GM21619 (cell line): Measurements from ENCODE around the gene RTEL1.
"Not testable (repeated sequence)": the region's sequence is repeated elsewhere in the genome, so short reads cannot be mapped to it uniquely, and the experiment has no call there.

Experiments used
- ATAC-seq: cut with Tn5 transposase; IDR thresholded peaks from one replicate; pipeline ENCODE4 v1.9.1; 2021; ENCODE audit not compliant: unreplicated experiment

The RTEL1 gene

DNA sequence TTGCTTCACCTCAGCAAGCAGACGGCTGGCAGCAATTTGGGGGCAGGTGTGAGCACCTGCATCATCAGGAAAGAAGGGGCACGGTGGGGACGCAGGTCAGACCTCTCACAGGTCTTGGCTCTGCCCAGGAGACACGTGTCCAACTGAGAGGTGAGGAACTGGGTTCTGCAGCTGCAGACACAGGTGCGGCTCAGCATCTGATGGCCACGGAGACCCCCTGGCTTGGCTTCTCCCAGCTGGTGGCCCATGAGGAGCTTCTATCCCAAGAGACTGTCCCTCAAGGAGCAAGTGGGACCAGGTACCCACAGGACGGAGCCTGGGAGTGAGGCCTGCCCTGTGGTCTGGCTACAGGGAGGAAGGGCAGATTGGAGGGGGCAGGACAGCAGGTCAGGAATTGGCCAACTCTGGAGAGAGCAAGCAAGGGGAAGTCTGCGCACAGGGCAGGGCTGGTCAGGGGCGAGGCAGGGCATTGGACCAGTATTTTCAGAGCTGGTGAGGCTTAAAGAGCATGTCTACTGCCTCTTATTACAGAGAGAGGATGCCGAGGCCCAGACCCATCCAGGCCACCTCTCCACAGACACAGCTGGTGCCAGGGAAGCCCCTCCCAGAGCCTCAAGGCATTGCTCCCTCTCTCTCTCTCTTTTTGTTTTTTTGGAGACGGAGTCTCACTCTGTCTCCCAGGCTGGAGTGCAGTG lies 9.1 kb upstream of the RTEL1 start:
- no peak for ATAC-seq

DNA sequence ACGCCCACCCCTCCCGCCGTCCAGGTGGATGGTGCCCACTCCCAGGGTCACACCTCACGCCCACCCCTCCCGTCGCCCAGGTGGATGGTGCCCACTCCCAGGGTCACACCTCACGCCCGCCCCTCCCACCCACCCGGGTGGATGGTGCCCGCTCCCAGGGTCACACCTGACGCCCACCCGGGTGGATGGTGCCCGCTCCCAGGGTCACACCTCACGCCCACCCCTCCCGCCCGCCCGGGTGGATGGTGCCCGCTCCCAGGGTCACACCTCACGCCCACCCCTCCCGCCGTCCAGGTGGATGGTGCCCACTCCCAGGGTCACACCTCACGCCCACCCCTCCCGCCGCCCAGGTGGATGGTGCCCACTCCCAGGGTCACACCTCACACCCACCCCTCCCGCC lies 7.6 kb upstream of the RTEL1 start:
- ATAC-seq, result not testable (repeated sequence)

DNA sequence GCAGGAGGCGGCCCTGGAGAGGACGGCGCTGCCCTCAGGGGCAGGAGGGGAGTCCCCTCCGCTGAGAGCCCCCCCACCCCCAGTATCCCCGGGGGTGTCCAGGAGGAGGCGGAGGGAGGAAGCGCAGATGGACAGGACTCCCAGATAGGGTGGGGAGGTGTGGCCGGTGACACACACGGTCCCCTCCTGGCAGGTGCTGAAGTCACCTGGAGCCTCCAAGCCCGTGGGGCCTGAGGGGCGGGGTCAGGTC lies 6.2 kb upstream of the RTEL1 start:
- ATAC-seq, result no peak

DNA sequence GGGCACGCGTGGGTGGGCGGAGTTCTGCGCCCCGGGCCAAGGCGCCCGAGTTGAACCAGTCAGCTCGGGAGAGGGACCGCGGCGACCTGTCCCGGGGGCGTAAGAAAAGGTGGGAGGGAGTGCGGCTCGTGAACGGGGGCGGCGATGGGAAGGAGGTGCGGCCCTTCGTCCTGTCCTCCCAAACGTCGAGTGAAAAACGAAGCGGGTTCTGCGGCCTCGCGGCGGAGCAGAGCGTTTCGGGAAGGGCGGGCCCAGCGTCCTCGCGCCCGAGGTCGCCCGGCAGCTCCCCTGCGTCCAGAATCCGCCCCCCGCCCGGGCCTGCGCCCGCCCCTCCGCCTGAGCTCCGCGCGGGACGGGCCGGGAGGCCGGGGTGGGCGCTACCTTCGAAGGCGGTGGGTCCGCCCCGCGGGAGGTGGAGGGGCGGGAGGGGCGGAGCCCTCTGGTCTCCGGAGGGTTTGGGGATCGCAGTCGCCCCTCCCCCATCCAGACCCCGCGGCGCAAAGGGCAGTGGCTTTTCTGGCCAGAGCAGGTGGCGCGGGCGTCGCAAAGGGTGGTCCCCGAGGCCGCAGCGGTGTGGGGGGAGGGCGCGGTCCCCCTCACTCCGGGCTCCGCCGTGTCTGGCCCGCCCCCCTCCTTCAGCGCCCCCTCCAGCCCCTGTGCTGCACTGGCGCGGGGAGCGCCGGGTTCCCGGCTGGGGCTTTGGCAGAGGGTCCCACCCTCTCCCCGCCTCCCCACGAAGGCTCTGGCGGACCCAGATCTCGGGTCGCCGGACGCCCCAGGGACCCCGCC lies 5.7 kb upstream of the RTEL1 start:
- ATAC-seq, result no peak

DNA sequence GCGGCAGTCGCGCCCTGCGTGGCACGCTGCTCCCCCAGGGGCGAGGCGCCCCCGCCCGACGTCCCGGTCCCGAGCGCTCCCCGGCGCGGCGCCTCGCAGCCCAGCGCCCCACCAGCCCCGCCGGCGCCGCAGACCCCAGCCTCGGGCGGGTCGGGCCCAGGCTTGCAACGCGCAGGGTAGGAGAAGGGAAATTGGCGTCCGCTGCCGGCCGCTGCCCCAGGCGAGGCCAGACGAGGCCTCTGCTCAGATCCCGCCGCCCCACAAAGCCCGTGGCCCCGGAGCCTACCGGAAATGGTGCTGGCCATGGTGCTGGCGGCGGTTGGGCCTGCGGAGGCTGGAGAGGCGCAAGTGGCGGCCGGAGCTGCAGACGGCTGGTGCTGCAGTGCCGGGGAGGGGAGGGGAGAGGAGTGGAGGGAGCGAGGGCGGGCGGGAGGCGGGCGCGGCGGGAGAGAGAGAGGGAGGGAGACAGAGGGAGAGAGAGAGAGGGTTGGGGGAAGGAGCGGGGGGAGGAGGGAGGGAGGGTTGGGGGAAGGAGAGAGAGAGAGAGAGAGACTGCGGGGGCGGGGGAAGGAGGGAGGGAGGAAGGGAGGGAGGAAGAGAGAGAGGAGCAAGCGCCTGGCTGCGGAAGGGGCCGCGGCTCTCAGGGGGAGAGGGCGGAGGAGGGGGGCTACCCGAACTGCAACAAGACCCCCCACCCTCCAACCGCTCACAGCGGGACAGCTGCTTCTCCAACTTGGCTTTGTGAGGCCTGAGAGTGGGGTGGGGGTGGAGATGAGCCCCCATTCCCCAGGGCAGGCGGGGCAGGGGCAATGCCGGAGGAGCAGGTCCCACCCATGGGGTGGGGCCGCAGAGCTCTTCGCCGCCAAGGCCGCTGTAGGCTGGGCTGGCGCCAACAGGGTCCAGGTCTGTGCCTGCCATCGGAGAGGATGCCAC lies 4.8 kb upstream of the RTEL1 start, which contains the start of gene STMN3:
TSS of gene STMN3 (minus strand) at position 384 of the 933 bp plus-strand sequence. CDS start at position 305, 79 bp downstream.
- no peak for ATAC-seq

DNA sequence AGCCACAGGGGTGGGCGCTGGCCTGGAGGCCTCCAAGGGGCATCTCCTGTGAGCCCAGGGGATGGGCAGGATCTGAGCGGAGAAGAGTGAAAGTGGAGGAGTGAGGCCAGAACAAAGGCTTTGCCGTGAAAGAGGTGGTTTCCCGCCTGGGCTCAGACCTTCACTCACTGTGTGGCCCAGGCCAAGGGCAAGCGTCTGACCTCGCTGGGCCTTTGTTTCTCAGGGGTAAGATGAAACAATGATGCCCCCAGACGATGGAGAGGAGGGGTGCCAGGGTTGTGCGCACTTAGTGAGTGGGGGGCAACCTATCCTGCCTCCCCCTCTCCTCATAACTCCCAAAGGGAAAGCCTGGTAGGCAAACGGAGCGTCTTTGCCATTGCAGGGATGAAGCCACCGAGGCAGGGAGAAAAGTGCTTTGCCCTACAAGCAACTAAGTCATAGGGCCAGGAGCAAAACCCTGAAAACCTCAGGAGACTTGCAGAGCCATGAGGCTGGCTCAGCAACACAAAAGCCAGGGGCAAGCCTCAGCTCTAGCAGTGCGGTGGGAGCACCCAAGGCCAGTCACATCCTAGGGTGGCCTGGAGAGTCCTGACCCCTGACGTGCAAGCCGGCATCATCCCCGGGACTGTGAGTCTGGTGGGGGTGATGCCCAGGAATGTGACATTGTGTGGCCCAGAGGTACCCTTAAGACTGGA lies 4.0 kb upstream of the RTEL1 start:
- no peak for ATAC-seq

DNA sequence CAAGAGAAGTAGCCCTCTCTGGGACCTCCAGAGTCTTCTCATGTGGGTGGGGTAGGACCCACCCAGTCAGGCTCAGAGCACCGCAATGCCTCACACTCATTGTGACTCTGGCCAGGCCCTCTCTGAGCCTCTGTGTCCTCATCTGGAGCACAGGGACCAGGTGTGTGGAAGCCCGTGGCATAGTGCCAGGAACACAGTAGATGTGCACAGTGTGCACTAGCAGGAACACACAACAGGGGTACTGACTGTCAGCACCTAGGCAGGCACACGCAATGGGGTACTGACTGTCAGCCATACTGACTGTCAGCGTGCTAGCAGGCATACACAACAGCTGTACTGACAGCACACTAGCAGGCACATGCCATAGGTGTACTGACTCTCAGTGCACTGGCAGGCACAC lies 2.9 kb upstream of the RTEL1 start:
- ATAC-seq, result no peak

DNA sequence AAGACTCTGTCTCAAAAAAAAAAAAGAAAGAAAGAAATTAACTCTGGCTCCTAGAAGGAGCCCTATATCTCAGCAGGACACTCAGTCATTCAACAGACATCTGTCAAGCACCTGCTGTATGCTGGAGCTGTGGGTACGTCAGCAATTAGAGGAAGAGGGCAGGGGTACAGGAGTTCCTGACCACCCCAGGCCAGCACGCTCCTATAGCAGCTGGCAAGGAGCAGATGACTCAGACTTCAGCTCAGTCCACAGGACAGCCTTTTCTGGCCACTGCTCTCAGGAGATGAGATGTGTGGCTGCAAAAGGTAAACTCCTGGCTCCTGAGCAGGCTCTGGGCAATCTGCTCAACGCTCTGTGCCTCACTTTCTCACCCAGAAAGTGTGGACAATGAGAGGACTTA lies 1.7 kb upstream of the RTEL1 start:
- no peak for ATAC-seq

DNA sequence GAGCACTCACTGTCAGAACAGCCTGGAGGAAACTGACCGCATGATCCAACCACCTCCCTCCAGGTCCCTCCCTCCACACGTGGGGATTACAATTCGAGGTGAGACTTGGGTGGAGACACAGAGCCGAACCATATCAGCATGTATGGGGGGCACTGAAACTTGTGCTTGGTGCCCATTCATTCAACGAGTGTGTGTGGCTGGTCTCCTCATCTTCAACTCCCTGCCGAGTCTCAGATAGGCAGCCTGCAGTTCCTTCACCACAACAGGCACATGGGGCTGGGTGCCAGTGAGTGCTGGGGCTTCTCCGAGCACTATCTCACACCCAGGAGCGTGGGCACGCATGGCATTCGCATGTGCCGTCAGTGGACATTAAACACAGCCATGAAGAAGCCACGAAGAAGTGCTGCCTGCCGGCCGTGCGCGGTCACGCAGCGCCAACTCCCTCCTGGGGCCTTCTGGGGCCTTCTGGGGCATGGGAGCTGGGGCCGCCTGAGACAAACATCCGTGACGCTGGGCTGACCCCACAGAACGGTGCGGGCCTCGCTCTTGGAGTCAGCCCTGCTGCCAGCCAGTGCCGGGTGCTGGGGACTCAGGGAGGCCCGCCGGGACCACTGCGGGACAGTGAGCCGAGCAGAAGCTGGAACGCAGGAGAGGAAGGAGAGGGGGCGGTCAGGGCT lies 714 bp upstream of the RTEL1 start:
- ATAC-seq, result no peak

DNA sequence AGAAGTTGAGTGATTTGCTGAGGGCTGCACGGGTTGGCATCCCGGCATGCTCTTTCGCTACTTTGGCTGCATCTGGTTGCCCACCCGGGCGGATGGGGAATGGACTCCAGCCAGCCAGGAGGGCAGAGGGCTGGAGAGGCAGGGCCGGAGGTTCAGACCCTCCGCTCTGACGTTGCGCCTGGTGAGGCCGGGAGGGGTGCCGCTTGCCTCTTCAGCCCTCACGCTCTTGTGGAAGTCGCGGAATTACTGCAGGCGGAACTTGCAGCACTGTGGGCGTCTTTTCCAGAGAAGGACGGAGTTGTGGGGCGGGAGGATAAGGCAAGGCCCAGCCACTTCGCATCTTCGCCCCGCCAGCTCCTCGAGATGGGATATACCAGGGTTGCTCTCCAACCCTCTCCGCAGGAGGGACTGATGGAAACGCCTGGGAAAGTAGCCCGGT lies 656 bp downstream of the RTEL1 start:
- ATAC-seq, result peak; percentile 22

DNA sequence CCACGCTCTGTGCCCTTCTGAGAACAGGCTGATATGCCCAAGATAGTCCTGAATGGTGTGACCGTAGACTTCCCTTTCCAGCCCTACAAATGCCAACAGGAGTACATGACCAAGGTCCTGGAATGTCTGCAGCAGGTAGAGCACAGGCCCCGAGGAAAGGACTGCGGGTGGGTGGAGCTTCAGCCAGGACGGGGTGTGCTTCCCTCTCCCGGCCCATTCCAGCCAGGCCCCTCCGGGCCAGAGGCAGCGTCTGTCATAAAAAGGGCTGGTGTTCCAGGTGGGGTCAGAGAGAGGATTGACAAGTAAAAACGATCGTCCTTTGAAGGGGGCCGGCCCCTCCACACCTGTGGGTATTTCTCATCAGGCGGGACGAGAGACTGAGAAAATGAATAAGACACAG lies 1.3 kb downstream of the RTEL1 start:
- ATAC-seq, result no peak

DNA sequence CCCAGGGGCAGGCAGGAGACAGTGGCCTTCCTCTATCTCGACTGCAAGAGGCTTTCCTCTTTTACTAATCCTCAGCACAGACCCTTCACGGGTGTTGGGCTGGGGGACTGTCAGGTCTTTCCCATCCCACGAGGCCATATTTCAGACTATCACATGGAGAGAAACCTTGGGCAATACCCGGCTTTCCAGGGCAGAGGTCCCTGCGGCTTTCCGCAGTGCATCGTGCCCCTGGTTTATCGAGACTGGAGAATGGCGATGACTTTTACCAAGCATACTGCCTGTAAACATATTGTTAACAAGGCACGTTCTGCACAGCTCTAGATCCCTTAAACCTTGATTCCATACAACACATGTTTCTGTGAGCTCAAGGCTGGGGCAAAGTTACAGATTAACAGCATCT lies 2.1 kb downstream of the RTEL1 start:
- ATAC-seq, result not testable (repeated sequence)

DNA sequence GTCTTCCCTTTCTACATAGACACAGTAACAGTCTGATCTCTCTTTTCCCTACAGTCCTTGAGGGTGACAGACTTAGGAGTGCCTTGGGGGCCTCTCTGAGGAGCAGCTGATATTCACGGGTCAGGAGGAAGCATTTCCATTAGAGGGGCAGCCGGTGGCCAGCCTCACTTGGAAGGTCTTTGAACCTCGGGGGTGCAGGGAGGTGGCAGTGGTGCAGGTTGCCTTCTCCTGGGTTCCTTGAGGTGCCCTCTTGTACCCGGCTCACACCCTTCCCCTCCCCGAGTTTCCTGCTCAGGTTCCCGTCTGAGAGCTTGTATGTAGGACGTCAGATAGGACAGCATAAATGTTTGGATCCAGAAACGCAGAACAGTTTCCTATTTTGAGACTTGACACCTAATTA lies 2.5 kb downstream of the RTEL1 start:
- ATAC-seq, result no peak

DNA sequence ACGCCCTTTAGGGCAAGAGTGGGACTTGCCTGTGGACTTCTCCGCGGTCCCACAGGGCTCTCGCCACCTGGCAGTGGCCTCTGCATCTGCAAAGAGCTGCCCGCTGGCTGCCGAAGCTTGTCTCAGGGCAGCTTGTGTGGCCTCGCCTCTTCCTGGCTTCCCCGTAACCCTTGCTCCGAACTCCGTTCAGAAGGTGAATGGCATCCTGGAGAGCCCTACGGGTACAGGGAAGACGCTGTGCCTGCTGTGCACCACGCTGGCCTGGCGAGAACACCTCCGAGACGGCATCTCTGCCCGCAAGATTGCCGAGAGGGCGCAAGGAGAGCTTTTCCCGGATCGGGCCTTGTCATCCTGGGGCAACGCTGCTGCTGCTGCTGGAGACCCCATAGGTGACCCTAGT lies 3.0 kb downstream of the RTEL1 start:
- no peak for ATAC-seq

DNA sequence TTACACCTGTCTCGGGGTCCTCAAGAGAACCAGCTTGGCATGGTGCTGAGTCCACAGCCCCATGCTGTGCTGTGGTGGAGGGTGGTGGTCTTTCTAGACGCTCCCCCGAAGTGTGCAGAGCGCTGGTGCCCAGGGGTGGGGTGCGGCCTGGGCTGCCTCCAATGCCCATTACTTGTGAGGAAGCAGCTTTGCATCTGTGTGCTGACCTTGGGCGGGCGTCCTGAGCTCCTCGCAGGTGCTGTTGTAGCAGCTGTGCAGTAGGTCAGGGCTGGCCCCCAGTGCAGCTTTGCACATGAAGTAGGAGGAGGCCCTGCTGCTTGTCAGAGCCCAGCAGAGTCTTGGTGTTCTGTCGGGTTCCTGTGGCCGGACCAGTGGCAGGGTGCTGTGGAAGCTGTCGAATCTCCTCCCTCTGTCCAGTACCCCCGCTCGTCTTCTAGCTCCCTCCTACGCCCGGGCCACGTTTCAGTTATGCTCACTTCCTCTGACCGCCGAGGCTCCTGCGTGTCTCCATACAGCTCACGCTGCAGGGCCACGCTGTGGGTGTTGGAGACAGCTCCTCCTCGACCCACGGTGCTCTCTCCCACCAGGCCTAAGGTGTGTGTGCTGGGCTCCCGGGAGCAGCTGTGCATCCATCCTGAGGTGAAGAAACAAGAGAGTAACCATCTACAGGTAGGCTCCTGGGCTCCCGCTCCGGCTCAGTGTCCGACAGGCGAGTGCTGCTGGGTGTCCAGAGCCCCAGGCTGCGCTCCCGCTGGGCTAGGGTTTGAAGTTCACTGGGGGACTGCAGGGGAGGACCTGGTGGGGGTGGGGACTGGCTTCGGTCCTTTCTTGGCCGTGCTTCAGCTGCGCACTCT lies 4.1 kb downstream of the RTEL1 start:
- no peak for ATAC-seq

DNA sequence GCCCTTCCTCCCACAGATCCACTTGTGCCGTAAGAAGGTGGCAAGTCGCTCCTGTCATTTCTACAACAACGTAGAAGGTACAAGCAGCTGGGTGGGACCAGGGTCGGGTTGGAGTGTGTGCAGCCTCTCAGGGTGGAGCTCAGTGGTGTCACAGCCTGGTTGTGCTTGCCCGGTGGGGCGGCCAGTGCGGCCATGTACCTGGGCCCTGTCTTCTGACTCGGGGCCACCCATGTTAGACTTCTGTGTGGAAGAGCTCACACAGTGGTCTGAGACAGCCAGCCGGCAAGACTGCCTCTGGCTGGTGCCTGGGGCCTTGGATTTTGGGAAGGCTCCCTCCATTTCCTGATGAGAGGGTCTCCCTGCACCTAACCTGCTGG lies 4.7 kb downstream of the RTEL1 start:
- no peak for ATAC-seq

DNA sequence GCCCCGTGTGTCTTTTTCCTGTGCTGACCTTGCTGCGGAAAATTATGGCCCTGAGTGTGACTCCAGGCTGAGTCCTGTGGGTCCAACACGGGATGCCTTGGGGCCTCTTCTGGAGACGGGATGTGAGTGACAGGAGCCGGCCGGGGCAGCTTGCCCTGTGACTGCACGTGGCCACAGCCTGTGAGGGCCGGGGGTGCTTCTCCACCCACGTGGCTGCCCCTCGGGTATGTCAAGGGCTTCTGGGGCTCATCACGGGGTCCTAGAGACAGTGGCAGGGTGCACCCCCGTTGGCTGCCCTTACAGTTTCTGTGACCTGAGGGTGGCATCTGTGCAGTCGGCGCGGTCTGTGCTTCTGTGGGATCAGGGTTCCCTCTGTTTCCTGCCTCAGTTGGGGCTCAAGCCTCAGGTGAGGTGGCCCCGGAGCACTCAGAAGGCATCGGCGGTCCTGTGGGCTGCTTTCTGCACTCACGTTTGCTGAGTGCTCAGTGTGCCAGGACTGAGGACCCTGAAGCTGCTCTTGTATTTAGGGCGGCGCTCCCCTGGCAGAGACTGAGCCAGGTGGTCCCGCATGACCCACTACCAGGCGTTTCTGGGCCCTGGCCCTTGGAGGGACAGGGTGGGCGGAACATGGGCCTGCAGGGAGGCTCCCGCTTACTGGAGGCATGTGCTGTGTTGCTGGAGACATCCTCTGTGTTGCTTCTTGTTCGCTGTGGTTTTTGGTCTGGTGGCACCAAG lies 5.4 kb downstream of the RTEL1 start:
- ATAC-seq, result no peak

DNA sequence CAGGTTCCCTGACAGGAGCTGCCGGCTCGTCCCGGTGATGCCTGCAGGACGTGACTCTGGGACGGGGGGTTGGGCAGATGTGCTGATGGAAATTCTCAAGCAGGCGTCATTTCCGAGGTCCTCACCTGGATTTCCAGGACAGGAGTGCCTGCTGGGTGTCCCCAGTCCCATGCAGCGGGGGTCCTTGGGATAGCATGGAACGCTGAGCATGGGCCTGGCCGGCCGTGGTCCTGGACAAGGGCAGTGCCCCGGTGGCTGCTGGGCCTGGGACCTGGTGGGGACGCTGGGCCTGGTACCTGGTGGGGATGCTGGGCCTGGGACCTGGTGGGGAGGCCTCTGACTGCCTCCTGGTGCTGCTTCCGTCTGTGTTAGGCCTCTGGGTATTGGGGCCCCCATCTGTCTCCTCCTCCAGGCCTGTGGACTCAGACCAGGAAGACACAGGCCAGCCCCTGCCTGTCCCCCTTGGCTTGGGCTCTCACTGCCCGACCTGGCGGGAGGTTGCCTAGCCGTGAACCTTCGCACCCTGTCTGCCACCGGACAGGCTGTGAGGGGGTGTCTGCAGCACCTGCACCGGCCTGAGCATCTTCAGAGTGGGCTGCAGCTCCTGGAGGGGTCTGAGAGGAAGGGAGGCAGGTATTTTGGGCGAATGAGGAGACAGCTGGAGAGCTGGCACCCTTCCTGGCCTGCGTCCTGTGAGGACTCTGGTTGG lies 6.2 kb downstream of the RTEL1 start:
- no peak for ATAC-seq
